HuH-7.5 (cell line): ENCODE measurements around the gene GGA2.

Experiments
- DNase-seq: peaks from one replicate; pipeline ENCODE4 v3.0.0; 2011; ENCODE audit warnings: low spot score

The GGA2 gene

GRCh38 chr16:23414731-23415130 is 95.6 kb downstream of the GGA2 start:
- DNase-seq, result no peak
